ENCODE data around the gene HOXA2.

Gene HOXA2

DNA sequence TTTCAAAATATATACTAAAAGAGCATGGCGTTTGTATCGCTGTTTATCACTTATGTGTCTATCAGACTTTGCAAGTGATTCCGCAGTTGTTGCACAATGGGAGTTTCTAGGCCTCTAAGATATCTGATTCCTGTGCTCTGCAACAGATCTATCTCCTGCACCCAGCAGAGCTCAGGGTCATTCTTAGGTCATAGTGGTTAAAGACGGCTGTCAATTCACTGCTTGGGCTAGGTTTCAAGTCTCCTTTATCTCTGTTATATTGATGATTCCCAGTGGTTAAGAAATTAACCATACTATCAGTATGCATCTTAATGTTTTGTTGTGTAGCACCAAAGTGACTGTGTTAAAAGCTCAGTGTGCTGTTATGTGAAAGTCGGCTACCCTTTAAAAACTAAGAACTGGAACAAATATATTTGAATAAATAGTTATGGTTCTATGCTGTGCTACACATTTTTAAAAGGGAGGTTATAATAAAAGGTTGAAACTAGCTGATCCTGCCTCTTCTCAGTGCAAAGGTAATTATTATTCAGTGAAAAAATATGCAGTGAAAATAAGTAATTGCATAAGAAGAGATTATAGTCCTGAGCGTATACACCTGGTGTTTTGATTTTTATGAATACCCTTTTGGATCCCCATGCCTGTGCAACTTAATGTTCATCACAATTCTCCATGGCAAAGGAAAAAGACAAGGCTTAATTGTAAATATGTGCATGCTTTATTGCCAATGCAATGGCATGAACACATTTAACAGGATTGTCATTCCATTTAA is 30.7 kb downstream of the HOXA2 start:
- DNase-seq, result no peak

GRCh38 chr7:27068259-27068658 is 34.2 kb downstream of the HOXA2 start:
- DNase-seq, result no peak

GRCh38 chr7:27066148-27066547 is 36.3 kb downstream of the HOXA2 start:
- no peak for DNase-seq

- DNase-seq, result no peak
These were observed 36.8 kb downstream of the HOXA2 start for GRCh38 chr7:27065709-27066108.

- no peak for DNase-seq
These were observed 37.8 kb downstream of the HOXA2 start for GRCh38 chr7:27064661-27065060.

GRCh38 chr7:27064159-27064558 is 38.3 kb downstream of the HOXA2 start:
- no peak for DNase-seq

GRCh38 chr7:27062946-27063345 is 39.5 kb downstream of the HOXA2 start:
- DNase-seq, result no peak

- no peak for DNase-seq
These were observed 49.3 kb downstream of the HOXA2 start for GRCh38 chr7:27053153-27053552.

GRCh38 chr7:27051451-27051850 is 51.0 kb downstream of the HOXA2 start:
- DNase-seq, result no peak
